ENCODE data around the gene MYOZ2.

Gene MYOZ2

GRCh38 chr4:119111296-119111695 is 24.3 kb upstream of the MYOZ2 start:
- Histone ChIP-seq H3K36me3 (ENCODE audit: insufficient read depth, low read length) (no peaks in the 10 kb centered on the region), H3K9ac (ENCODE audit: low read depth, low read length) (no peak overlapping the region), H3K4me1 (ENCODE audit: insufficient read depth, low read length) (peaks cover 15% of the 10 kb centered on the region; the same call in 1 of the 2 replicates), H3K9me3 (ENCODE audit: control insufficient read depth, insufficient read depth, low read length) (no peaks in the 10 kb centered on the region)

GRCh38 chr4:119113033-119113655 is 22.5 kb upstream of the MYOZ2 start:
- no peaks in the 10 kb centered on the region for H3K9me3 ChIP-seq (ENCODE audit: control insufficient read depth, insufficient read depth, low read length)
- H3K36me3 ChIP-seq (ENCODE audit: insufficient read depth, low read length), result no peaks in the 10 kb centered on the region
- H3K4me1 ChIP-seq (ENCODE audit: insufficient read depth, low read length), result peaks cover 9% of the 10 kb centered on the region
- no peak overlapping the region for H3K9ac ChIP-seq (ENCODE audit: low read depth, low read length)

GRCh38 chr4:119116021-119116420 is 19.6 kb upstream of the MYOZ2 start:
- Histone ChIP-seq H3K9ac (ENCODE audit: low read depth, low read length) (no peak overlapping the region), H3K4me1 (ENCODE audit: insufficient read depth, low read length) (peaks cover 9% of the 10 kb centered on the region), H3K9me3 (ENCODE audit: control insufficient read depth, insufficient read depth, low read length) (no peaks in the 10 kb centered on the region), H3K36me3 (ENCODE audit: insufficient read depth, low read length) (no peaks in the 10 kb centered on the region)

- Histone ChIP-seq H3K9me3 (ENCODE audit: control insufficient read depth, insufficient read depth, low read length) (no peaks in the 10 kb centered on the region), H3K4me1 (ENCODE audit: insufficient read depth, low read length) (peaks cover 9% of the 10 kb centered on the region), H3K9ac (ENCODE audit: low read depth, low read length) (no peak overlapping the region), H3K36me3 (ENCODE audit: insufficient read depth, low read length) (no peaks in the 10 kb centered on the region)
These were observed 18.4 kb upstream of the MYOZ2 start for GRCh38 chr4:119116925-119117900.

- no peaks in the 10 kb centered on the region for H3K36me3 ChIP-seq (ENCODE audit: insufficient read depth, low read length)
- peaks cover 4% of the 10 kb centered on the region for H3K4me1 ChIP-seq (ENCODE audit: insufficient read depth, low read length)
- H3K9me3 ChIP-seq (ENCODE audit: control insufficient read depth, insufficient read depth, low read length), result no peaks in the 10 kb centered on the region
- H3K9ac ChIP-seq (ENCODE audit: low read depth, low read length), result no peak overlapping the region
These were observed 17.2 kb upstream of the MYOZ2 start for GRCh38 chr4:119118397-119118796.

GRCh38 chr4:119124352-119124751 is 11.3 kb upstream of the MYOZ2 start:
- no peak overlapping the region for H3K9ac ChIP-seq (ENCODE audit: low read depth, low read length)
- no peaks in the 10 kb centered on the region for H3K36me3 ChIP-seq (ENCODE audit: insufficient read depth, low read length)
- no peaks in the 10 kb centered on the region; the same call in 1 of the 2 replicates for H3K4me1 ChIP-seq (ENCODE audit: insufficient read depth, low read length)
- no peaks in the 10 kb centered on the region; the same call in 1 of the 2 replicates for H3K9me3 ChIP-seq (ENCODE audit: control insufficient read depth, insufficient read depth, low read length)

- Histone ChIP-seq H3K36me3 (ENCODE audit: insufficient read depth, low read length) (no peaks in the 10 kb centered on the region), H3K4me1 (ENCODE audit: insufficient read depth, low read length) (peaks cover 5% of the 10 kb centered on the region), H3K9me3 (ENCODE audit: control insufficient read depth, insufficient read depth, low read length) (no peaks in the 10 kb centered on the region; the same call in 1 of the 2 replicates), H3K9ac (ENCODE audit: low read depth, low read length) (no peak overlapping the region)
These were observed 9.7 kb upstream of the MYOZ2 start for GRCh38 chr4:119125931-119126330.

GRCh38 chr4:119128148-119128547 is 7.5 kb upstream of the MYOZ2 start:
- no peak overlapping the region for H3K9ac ChIP-seq (ENCODE audit: low read depth, low read length)
- H3K36me3 ChIP-seq (ENCODE audit: insufficient read depth, low read length), result no peaks in the 10 kb centered on the region
- H3K4me1 ChIP-seq (ENCODE audit: insufficient read depth, low read length), result peaks cover 9% of the 10 kb centered on the region

GRCh38 chr4:119130365-119131065 is 5.1 kb upstream of the MYOZ2 start:
- Histone ChIP-seq H3K9ac (ENCODE audit: low read depth, low read length) (no peak overlapping the region), H3K4me1 (ENCODE audit: insufficient read depth, low read length) (peaks cover 9% of the 10 kb centered on the region; the same call in 1 of the 2 replicates), H3K36me3 (ENCODE audit: insufficient read depth, low read length) (no peaks in the 10 kb centered on the region), H3K9me3 (ENCODE audit: control insufficient read depth, insufficient read depth, low read length) (no peaks in the 10 kb centered on the region; the same call in 1 of the 2 replicates)

More at GRCh38 chr4:119128148-119128547, 7.5 kb upstream of the MYOZ2 start:
- H3K9me3 ChIP-seq (ENCODE audit: control insufficient read depth, insufficient read depth, low read length), result no peaks in the 10 kb centered on the region; the same call in 1 of the 2 replicates

- H3K4me1 ChIP-seq (ENCODE audit: insufficient read depth, low read length), result peaks cover 9% of the 10 kb centered on the region; the same call in 1 of the 2 replicates
- no peaks in the 10 kb centered on the region; the same call in 1 of the 2 replicates for H3K9me3 ChIP-seq (ENCODE audit: control insufficient read depth, insufficient read depth, low read length)
- no peaks in the 10 kb centered on the region for H3K36me3 ChIP-seq (ENCODE audit: insufficient read depth, low read length)
- no peak overlapping the region for H3K9ac ChIP-seq (ENCODE audit: low read depth, low read length)
These were observed 4.5 kb upstream of the MYOZ2 start for GRCh38 chr4:119131164-119131563.

GRCh38 chr4:119132306-119132705 is 3.3 kb upstream of the MYOZ2 start:
- Histone ChIP-seq H3K9ac (ENCODE audit: low read depth, low read length) (no peak overlapping the region), H3K4me1 (ENCODE audit: insufficient read depth, low read length) (peaks cover 9% of the 10 kb centered on the region; the same call in 1 of the 2 replicates), H3K36me3 (ENCODE audit: insufficient read depth, low read length) (no peaks in the 10 kb centered on the region), H3K9me3 (ENCODE audit: control insufficient read depth, insufficient read depth, low read length) (no peaks in the 10 kb centered on the region; the same call in 1 of the 2 replicates)

- Histone ChIP-seq H3K9ac (ENCODE audit: low read depth, low read length) (no peak overlapping the region), H3K9me3 (ENCODE audit: control insufficient read depth, insufficient read depth, low read length) (no peaks in the 10 kb centered on the region), H3K4me1 (ENCODE audit: insufficient read depth, low read length) (peaks cover 9% of the 10 kb centered on the region; the same call in 1 of the 2 replicates), H3K36me3 (ENCODE audit: insufficient read depth, low read length) (no peaks in the 10 kb centered on the region)
These were observed 914 bp downstream of the MYOZ2 start for GRCh38 chr4:119136546-119136945.

GRCh38 chr4:119138046-119138445 is 2.4 kb downstream of the MYOZ2 start:
- Histone ChIP-seq H3K9me3 (ENCODE audit: control insufficient read depth, insufficient read depth, low read length) (no peaks in the 10 kb centered on the region), H3K36me3 (ENCODE audit: insufficient read depth, low read length) (no peaks in the 10 kb centered on the region), H3K9ac (ENCODE audit: low read depth, low read length) (no peak overlapping the region), H3K4me1 (ENCODE audit: insufficient read depth, low read length) (peaks cover 14% of the 10 kb centered on the region; the same call in 1 of the 2 replicates)

- H3K4me1 ChIP-seq (ENCODE audit: insufficient read depth, low read length), result peaks cover 14% of the 10 kb centered on the region; the same call in 1 of the 2 replicates
- no peak overlapping the region for H3K9ac ChIP-seq (ENCODE audit: low read depth, low read length)
- H3K36me3 ChIP-seq (ENCODE audit: insufficient read depth, low read length), result no peaks in the 10 kb centered on the region
- H3K9me3 ChIP-seq (ENCODE audit: control insufficient read depth, insufficient read depth, low read length), result no peaks in the 10 kb centered on the region
These were observed 3.7 kb downstream of the MYOZ2 start for GRCh38 chr4:119139311-119139710.
